Fibroblast of lung (primary cell): ENCODE results near the gene SMAD3. TPM values are rescaled to one million over a fixed set of nuclear protein-coding genes. Genes with fewer than 3 reads are reported as not detected.

Experiments
- DNase-seq, 2 donors: peaks; one replicate each; pipeline versions ENCODE4 v3.0.0 to v3.0.0-alpha.2; 2010; ENCODE audit warnings: low read depth in 2 of 2
- H2AFZ ChIP-seq: 2 replicates; pipeline ENCODE4 v1.5.1; 2012; ENCODE audit warnings: low read length, control low read depth, inconsistent platforms
- H3K27ac ChIP-seq: 2 replicates; pipeline ENCODE4 v1.5.1; 2011; ENCODE audit warnings: low read length, control low read depth; ENCODE audit not compliant: insufficient read depth
- H3K27me3 ChIP-seq: 2 replicates; pipeline ENCODE4 v1.5.1; 2011; ENCODE audit warnings: mild to moderate bottlenecking, low read length; ENCODE audit not compliant: control insufficient read depth, insufficient read depth
- H3K36me3 ChIP-seq: 2 replicates; pipeline ENCODE4 v1.5.1; 2011; ENCODE audit warnings: low read length; ENCODE audit not compliant: control insufficient read depth, insufficient read depth
- H3K4me1 ChIP-seq: 2 replicates; pipeline ENCODE4 v1.5.1; 2011; ENCODE audit warnings: low read length; ENCODE audit not compliant: control insufficient read depth, insufficient read depth; ENCODE audit errors: extremely low read depth
- H3K4me2 ChIP-seq: 2 replicates; pipeline ENCODE4 v1.5.1; 2011; ENCODE audit warnings: low read length, control low read depth; ENCODE audit not compliant: insufficient read depth; ENCODE audit errors: extremely low read depth
- H3K4me3 ChIP-seq, 4 experiments: fragments of 200-600 bp in 1 of 4; sonication (generic) in 1 of 4; replicated peaks in 1 of 4; 2 replicates each; pipeline ENCODE4 v1.5.1; 2011 to 2016; ENCODE audit warnings: low read length in 4 of 4, low read depth in 3 of 4, mild to moderate bottlenecking in 3 of 4, control low read depth in 2 of 4, inconsistent platforms in 1 of 4, mixed read lengths in 1 of 4; ENCODE audit not compliant: insufficient read depth in 1 of 4; ENCODE audit errors: control extremely low read depth in 1 of 4
- H3K79me2 ChIP-seq: 2 replicates; pipeline ENCODE4 v1.5.1; 2012; ENCODE audit warnings: mild to moderate bottlenecking, low read length, inconsistent platforms; ENCODE audit not compliant: control insufficient read depth, insufficient read depth
- H3K9ac ChIP-seq: 2 replicates; pipeline ENCODE4 v1.5.1; 2011; ENCODE audit warnings: mild to moderate bottlenecking, low read length, control low read depth; ENCODE audit not compliant: insufficient read depth
- H3K9me3 ChIP-seq: 2 replicates; pipeline ENCODE4 v1.5.1; 2012; ENCODE audit warnings: low read depth, low read length; ENCODE audit not compliant: control insufficient read depth, insufficient read depth
- H4K20me1 ChIP-seq: 2 replicates; pipeline ENCODE4 v1.5.1; 2011; ENCODE audit warnings: low read length; ENCODE audit not compliant: control insufficient read depth, insufficient read depth; ENCODE audit errors: extremely low read depth
- EZH2 ChIP-seq: IDR thresholded peaks from 2 replicates; pipeline ENCODE4 v1.5.1; 2012; ENCODE audit warnings: low read length, control low read depth, mild to moderate bottlenecking; ENCODE audit errors: missing control alignments
- polyA plus RNA-seq, 2 donors: library from polyadenylated mRNA; depleted of rRNA in 1 of 2; stranded (reverse) in 1 of 2; unstranded in 1 of 2; fragments of >200 nt; gene quantifications; 2 replicates each; pipeline ENCODE4 v1.2.1, GENCODE V29; 2011 to 2012; ENCODE audit warnings: missing spikeins in 1 of 2
- total RNA-seq: library from RNA; depleted of rRNA; stranded (reverse); fragments of >200 nt; gene quantifications from 2 replicates; pipeline ENCODE4 v1.2.1, GENCODE V29; 2014
- TF ChIP-seq, protein P1 (sequence below), 2 donors: IDR thresholded peaks in 1 of 2; conservative IDR thresholded peaks in 1 of 2; 1 replicate in 1 of 2; 2 replicates in 1 of 2; pipeline ENCODE4 v1.5.1; 2011 to 2012; ENCODE audit warnings: low read length in 2 of 2, control low read depth in 1 of 2, inconsistent platforms in 1 of 2, low read depth in 1 of 2, mild to moderate bottlenecking in 1 of 2

The SMAD3 gene
- total and polyA plus RNA-seq, 2 donors (not counting 1 experiment from before 2014, with no cell fraction given) = 69.9 to 173 TPM

DNA sequence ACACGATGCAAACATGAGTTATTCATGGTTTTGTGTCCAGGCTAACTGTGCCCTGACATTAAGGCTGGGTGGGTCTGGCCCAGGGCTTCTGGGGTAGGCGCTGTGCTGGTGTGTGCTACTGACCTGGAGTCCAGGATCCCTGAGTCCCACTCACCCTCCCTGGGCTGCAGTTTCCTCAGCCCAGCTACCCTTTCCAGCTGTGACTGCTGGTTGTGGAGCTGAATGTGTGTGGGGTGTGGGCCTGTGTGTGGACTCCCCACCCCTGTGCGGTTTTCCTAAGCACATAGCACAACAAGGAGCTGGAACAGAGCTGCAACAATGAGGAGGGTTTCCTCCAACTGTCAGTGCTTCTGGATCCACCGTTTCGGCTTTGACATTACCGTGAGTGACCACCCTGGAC lies 38.0 kb downstream of the SMAD3 start:
- H3K79me2 ChIP-seq = peaks cover 91% of the 10 kb centered on the region
- H3K9me3 ChIP-seq = no peaks in the 10 kb centered on the region
- TF ChIP-seq, protein P1, sequence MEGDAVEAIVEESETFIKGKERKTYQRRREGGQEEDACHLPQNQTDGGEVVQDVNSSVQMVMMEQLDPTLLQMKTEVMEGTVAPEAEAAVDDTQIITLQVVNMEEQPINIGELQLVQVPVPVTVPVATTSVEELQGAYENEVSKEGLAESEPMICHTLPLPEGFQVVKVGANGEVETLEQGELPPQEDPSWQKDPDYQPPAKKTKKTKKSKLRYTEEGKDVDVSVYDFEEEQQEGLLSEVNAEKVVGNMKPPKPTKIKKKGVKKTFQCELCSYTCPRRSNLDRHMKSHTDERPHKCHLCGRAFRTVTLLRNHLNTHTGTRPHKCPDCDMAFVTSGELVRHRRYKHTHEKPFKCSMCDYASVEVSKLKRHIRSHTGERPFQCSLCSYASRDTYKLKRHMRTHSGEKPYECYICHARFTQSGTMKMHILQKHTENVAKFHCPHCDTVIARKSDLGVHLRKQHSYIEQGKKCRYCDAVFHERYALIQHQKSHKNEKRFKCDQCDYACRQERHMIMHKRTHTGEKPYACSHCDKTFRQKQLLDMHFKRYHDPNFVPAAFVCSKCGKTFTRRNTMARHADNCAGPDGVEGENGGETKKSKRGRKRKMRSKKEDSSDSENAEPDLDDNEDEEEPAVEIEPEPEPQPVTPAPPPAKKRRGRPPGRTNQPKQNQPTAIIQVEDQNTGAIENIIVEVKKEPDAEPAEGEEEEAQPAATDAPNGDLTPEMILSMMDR (conservative IDR thresholded peaks at IDR 0.05 in 1 of 2, IDR thresholded peaks at IDR 0.05 in 1 of 2; ENCODE audit: low read depth in 1 of 2, low read length in 2 of 2) = no peak
- TF ChIP-seq EZH2 = no peak
- peak overlapping the region; percentile 95 for H3K27ac ChIP-seq
- H4K20me1 ChIP-seq = no peaks in the 10 kb centered on the region
- H3K4me2 ChIP-seq = peak overlapping the region; percentile 15
- peaks cover 15% of the 10 kb centered on the region for H3K36me3 ChIP-seq
- H3K9ac ChIP-seq = no peak overlapping the region
- H2AFZ ChIP-seq = no peak overlapping the region
- H3K27me3 ChIP-seq = no peaks in the 10 kb centered on the region
- no peak overlapping the region for H3K4me3 ChIP-seq
- H3K4me1 ChIP-seq = peaks cover 69% of the 10 kb centered on the region
- DNase-seq = no peak

DNA sequence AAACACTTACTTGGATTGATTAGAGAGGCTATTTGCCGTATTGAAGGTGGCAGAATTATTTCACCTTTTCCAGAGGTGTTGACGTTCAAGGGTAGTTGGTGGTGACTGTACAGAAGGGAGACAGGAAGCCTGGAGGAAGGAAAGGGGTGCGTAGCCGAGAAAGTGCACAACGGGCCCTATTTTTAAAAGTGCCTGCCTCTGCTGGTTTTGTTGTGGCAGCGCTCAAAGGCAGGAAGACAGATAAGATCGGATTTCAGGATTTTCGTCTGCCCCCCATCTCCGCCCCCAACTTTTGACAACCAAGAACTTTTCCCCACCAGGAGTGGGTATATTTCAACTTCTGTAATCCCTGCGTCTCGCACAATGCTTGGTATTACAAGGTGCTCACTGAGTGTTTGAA lies 38.5 kb downstream of the SMAD3 start:
- Histone ChIP-seq H2AFZ (no peak overlapping the region), H3K9ac (no peak overlapping the region), H3K79me2 (peaks cover 91% of the 10 kb centered on the region), H4K20me1 (no peaks in the 10 kb centered on the region), H3K4me2 (peak overlapping the region; percentile 15), H3K4me1 (peaks cover 70% of the 10 kb centered on the region), H3K36me3 (peaks cover 13% of the 10 kb centered on the region), H3K4me3 (no peak overlapping the region), H3K27me3 (no peaks in the 10 kb centered on the region), H3K9me3 (no peaks in the 10 kb centered on the region), H3K27ac (peak overlapping the region; percentile 95)
- DNase-seq = no peak
- TF ChIP-seq EZH2 = no peak

DNA sequence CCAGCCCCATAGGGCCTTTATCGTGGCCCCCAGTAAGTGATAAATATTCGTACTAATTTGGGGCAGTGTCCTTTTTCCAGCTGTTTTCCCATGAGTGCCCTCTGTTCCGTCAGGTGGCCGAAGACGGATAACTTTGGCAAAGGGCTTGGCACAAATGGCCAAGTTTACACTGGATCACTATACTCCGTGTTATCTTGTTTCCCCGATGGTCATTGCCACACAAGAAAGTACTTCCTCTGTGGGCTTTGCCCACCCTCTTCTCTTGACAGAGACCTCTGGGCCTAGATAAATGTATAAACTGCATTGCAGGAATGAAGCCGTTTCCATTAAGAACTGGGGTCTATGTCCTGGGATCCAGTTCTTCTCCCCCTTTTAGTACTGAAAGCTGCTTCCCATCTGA lies 39.1 kb downstream of the SMAD3 start:
- Histone ChIP-seq H4K20me1 (no peaks in the 10 kb centered on the region), H3K79me2 (peaks cover 89% of the 10 kb centered on the region), H3K4me3 (no peak overlapping the region), H3K27me3 (no peaks in the 10 kb centered on the region), H2AFZ (no peak overlapping the region), H3K9ac (peak overlapping the region; percentile 33), H3K27ac (peak overlapping the region; percentile 95), H3K4me1 (peaks cover 70% of the 10 kb centered on the region), H3K4me2 (peak overlapping the region; percentile 7), H3K9me3 (no peaks in the 10 kb centered on the region), H3K36me3 (peaks cover 13% of the 10 kb centered on the region)
- TF ChIP-seq, protein P1 (conservative IDR thresholded peaks at IDR 0.05 in 1 of 2, IDR thresholded peaks at IDR 0.05 in 1 of 2; ENCODE audit: low read depth in 1 of 2, low read length in 2 of 2) = no peak
- no peak for TF ChIP-seq EZH2
- DNase-seq = no peak
